ENCODE results near the gene HPN. TPM values are rescaled to one million over a fixed set of nuclear protein-coding genes. Genes with fewer than 3 reads are reported as not detected.
A peak's percentile ranks its signal among the peaks of the same experiment; 100 is the strongest.
"Not testable (repeated sequence)": the region's sequence is repeated elsewhere in the genome, so short reads cannot be mapped to it uniquely, and the experiment has no call there.

Gene HPN
- total RNA-seq, 2 donors from 2014 or later, result 0.31 TPM; not detected in 1

DNA sequence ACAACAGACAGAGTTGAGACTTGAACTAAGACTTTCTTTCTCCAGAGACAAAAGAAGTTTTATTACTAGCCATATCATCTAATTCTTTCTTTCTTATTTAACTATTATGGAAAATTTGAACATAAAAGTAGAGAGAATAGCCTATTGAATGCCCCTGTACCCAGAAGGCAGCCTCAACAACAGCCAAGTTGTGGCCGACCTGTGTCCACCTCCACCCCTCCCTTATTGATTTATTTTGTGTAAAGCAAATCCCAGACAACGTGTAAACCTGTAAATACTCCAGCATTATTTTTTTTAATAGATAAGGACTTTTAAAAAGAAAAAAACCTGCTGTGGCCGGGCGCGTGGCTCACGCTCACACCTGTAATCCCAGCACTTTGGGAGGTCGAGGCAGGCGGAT lies 48.0 kb downstream of the HPN start:
- DNase-seq (ENCODE audit: low spot score) (no peak), ATAC-seq (no peak)
- Mint-ChIP-seq H3K9me3 (no peaks in the 10 kb centered on the region), H3K4me3 (no peak overlapping the region), H3K4me1 (ENCODE audit: low read depth in 2 of 2) (peaks cover 9 to 12% of the 10 kb centered on the region in 2 donors), H3K27ac (no peak overlapping the region), H3K36me3 (no peaks in the 10 kb centered on the region), H3K27me3 (no peaks in the 10 kb centered on the region)

DNA sequence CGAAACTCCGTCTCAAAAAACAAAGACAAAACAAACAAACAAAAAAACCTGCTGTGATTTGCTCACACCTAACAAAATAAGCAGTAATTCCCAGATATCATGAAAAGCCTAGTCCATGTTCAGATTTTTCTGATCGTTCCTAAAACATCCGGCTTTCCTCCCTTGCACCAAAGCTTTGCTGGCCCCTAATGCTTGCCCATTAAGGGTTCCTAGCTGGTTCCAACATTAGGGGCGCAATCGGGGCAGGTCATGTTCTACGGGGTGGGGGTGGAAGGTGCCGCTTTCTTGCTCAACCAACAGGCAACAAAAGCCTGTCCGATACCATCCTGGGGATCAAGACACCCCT lies 48.6 kb downstream of the HPN start:
- no peak overlapping the region for H3K4me3 Mint-ChIP-seq
- no peaks in the 10 kb centered on the region for H3K27me3 Mint-ChIP-seq
- H3K4me1 Mint-ChIP-seq (ENCODE audit: low read depth in 2 of 2), result peaks cover 9 to 12% of the 10 kb centered on the region in 2 donors
- no peaks in the 10 kb centered on the region for H3K9me3 Mint-ChIP-seq
- no peaks in the 10 kb centered on the region for H3K36me3 Mint-ChIP-seq
- no peak for ATAC-seq
- DNase-seq (ENCODE audit: low spot score), result no peak
- H3K27ac Mint-ChIP-seq, result no peak overlapping the region

DNA sequence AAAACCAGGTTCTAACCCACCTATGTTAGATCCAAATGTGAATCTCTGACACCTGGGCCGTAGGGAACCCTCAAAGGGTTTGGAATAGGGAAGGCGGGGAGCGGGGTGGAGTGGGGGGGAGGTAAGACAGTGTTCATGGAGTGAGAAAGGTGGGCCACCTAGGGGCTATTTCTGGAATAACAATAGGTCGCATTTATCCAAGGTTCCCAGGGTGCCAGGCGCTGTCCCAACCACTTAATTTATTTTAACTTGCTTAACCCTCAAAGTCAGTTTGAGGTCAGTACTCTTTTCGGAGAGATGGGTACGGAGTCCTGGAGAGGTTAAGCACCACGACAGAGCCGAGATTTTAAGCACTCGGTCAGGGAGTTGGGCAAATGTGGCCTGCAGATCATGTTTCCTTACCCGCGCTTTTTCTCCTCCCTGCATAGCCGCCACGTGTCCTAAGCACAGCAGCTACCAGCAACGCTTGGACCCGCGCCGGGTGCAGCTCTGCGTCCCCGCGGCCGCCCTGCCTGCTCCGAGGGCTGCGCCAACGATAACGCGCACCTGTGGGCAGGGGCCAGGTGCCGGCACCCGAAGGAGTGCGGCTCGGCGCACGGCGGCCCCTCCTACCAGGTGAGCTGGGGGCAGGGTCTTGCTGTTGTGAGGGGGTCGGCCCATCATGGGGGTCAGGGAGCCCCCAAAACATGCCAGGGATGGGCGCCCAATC lies 49.1 kb downstream of the HPN start:
- Mint-ChIP-seq H3K4me1 (ENCODE audit: low read depth in 2 of 2) (peaks cover 6 to 9% of the 10 kb centered on the region in 2 donors), H3K27ac (no peak overlapping the region)
- no peak for DNase-seq (ENCODE audit: low spot score)

DNA sequence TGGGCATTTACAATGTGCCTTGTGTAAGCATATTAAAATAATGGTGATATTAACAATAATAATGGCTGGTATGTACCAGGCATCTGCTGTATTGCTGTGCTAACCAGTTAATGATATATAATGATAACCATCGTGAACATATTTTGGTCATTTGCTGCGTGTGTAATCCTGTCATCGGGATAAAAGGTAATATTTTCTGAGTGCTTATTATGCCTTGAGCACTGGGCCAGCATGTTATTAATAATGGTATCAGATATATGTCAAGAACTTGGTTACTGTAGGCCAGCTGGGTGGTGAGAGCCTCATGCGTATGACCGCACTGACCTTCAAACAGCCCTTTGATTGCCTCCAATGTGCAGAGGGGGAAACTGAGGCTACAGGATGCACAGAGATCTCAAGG lies 51.9 kb downstream of the HPN start:
- Mint-ChIP-seq H3K27ac (no peak overlapping the region), H3K4me3 (no peak overlapping the region), H3K9me3 (no peaks in the 10 kb centered on the region), H3K36me3 (no peaks in the 10 kb centered on the region), H3K27me3 (peaks cover 0 to 6% of the 10 kb centered on the region in 2 donors), H3K4me1 (ENCODE audit: low read depth in 2 of 2) (no peaks in the 10 kb centered on the region)
- ATAC-seq (no peak), DNase-seq (ENCODE audit: low spot score) (no peak)

More for the DNA sequence above, 49.1 kb downstream of the HPN start:
- peak in 1 of 2 donors; percentile 61 for ATAC-seq
- no peak overlapping the region for H3K4me3 Mint-ChIP-seq
- no peaks in the 10 kb centered on the region for H3K9me3 Mint-ChIP-seq
- no peaks in the 10 kb centered on the region for H3K27me3 Mint-ChIP-seq
- no peaks in the 10 kb centered on the region for H3K36me3 Mint-ChIP-seq

DNA sequence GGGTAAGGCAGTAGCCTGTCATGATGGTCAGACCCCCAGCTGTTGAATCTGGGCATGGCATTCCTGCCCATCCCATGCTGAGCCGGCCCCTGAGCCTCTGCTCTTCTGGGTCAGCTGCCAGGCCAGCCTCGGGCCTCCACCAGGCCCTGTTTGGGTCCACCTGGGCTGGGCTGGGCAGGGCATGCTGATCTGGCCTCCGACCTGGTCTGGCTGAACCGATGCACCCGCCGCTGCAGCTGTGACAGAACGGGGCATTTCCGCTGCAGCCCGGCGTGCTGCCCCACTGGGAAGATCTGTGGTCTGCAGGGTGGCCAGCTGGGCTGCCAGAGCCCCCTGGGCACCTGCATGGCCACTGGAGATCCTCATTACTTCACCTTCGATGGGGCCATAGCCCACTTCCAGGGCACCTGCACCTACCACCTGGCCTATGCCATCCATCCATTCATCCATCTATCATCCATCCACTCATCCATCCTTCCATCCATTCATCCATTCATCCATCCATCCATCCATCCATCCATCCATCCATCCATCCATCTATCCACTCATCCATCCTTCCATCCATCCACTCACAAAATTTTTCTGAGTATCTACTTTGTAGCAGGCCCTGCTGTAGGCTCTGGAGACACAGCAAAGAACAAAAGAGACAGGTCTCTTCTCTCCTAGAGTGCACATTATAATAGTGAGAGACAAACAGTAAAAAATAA lies 52.6 kb downstream of the HPN start:
- DNase-seq (ENCODE audit: low spot score), result no peak
- Mint-ChIP-seq H3K27me3 (peaks cover 0 to 6% of the 10 kb centered on the region in 2 donors), H3K36me3 (no peaks in the 10 kb centered on the region), H3K27ac (no peak overlapping the region), H3K9me3 (no peaks in the 10 kb centered on the region), H3K4me3 (no peak overlapping the region), H3K4me1 (ENCODE audit: low read depth in 2 of 2) (no peaks in the 10 kb centered on the region)
- peak in 1 of 2 donors; percentile 14 for ATAC-seq

DNA sequence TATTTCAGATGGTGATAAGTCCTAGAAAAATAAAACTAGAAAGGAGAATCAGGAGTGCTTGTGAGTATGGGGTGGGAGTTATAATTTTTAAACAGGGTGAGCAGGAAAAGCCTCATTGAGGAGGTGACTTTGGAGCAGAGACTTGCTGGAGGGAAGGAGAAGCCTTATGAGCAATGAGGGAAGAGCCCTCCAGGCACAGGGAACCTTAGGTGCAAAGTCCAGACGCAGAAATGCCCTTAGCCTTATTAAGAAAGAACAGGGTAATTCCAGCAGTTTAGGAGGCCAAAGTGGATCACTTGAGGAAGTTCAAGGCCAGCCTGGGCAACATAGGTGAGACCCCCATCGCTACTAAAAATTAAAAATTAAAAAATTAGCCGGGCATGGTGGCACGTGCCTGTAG lies 53.1 kb downstream of the HPN start:
- H3K4me3 Mint-ChIP-seq, result no peak overlapping the region
- H3K36me3 Mint-ChIP-seq, result no peaks in the 10 kb centered on the region
- no peaks in the 10 kb centered on the region for H3K4me1 Mint-ChIP-seq (ENCODE audit: low read depth in 2 of 2)
- DNase-seq (ENCODE audit: low spot score) (no peak), ATAC-seq (no peak)
- no peak overlapping the region for H3K27ac Mint-ChIP-seq
- peaks cover 0 to 6% of the 10 kb centered on the region in 2 donors for H3K27me3 Mint-ChIP-seq
- no peaks in the 10 kb centered on the region for H3K9me3 Mint-ChIP-seq

DNA sequence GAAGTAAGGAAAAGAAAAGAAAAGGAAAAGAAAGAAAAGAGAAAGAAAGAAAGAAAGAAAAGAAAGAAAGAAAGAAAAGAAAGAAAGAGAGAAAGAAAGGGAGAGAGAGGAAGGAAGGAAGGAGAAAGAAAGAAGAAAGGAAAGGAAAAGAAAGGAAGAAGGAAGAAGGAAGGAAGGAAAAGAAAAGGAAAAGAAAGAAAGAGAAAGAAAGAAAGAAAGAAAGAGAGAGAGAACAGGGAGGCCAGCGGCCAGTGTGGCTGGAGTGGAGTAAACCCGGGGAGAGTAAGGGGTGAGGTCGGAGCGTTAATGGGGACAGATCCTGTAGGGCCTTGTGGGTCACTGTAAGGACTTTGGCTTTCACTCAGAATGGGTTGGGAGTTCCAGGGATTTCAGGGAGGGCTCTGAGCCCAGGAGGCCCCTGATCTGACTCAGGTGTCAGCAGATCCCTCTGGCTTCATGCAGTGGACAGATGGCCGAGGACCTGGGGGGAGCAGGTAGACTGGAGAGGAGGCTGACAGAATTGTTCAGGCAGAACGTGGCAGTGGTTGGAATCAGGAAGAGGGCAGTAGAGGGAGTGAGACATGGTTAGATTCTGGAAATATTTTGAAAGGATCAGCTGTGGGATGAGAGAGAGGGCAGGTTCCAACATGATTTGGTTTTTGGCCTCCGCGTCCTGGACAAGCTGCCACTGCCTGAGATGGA lies 54.3 kb downstream of the HPN start:
- H3K36me3 Mint-ChIP-seq, result no peaks in the 10 kb centered on the region
- H3K4me1 Mint-ChIP-seq (ENCODE audit: low read depth in 2 of 2), result no peaks in the 10 kb centered on the region
- no peak overlapping the region for H3K4me3 Mint-ChIP-seq
- ATAC-seq (no peak), DNase-seq (ENCODE audit: low spot score) (no peak)
- H3K9me3 Mint-ChIP-seq, result no peaks in the 10 kb centered on the region
- H3K27me3 Mint-ChIP-seq, result peaks cover 0 to 6% of the 10 kb centered on the region in 2 donors
- no peak overlapping the region for H3K27ac Mint-ChIP-seq

DNA sequence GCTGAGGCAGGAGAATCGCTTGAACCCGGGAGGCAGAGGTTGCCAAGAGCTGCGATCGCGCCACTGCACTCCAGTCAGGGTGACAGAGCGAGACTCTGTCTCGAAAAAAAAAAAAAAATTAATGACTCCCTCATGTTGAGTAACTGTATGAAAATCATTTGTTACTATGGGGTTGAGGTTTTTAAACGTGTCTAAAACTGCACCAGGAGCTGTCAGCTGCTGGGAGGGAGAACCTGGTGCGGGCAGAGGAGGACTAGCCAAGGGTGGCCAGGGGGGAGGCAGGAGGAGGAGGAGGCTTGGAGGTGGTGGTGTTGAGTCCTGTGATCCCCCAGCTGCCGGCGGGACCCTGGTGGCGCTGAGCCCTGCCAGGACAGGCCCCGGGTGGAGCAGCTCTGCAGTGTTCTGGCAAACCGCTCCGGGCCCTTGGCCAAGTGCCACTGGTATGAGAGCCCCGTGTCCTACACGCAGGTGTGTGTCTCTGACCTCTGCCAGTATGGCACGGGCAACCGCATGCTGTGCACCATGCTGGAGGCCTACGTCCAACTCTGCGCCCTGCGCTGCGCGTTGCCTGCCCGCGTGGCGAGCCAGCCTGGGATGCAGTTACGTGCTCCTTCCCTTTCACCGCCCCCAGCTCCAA lies 57.0 kb downstream of the HPN start:
- Mint-ChIP-seq H3K27ac (no peak overlapping the region), H3K27me3 (peaks cover 0 to 6% of the 10 kb centered on the region in 2 donors), H3K36me3 (no peaks in the 10 kb centered on the region), H3K9me3 (no peaks in the 10 kb centered on the region), H3K4me3 (no peak overlapping the region), H3K4me1 (ENCODE audit: low read depth in 2 of 2) (no peaks in the 10 kb centered on the region)
- DNase-seq (ENCODE audit: low spot score), result no peak
- peak; percentile 17 to 40 for ATAC-seq

DNA sequence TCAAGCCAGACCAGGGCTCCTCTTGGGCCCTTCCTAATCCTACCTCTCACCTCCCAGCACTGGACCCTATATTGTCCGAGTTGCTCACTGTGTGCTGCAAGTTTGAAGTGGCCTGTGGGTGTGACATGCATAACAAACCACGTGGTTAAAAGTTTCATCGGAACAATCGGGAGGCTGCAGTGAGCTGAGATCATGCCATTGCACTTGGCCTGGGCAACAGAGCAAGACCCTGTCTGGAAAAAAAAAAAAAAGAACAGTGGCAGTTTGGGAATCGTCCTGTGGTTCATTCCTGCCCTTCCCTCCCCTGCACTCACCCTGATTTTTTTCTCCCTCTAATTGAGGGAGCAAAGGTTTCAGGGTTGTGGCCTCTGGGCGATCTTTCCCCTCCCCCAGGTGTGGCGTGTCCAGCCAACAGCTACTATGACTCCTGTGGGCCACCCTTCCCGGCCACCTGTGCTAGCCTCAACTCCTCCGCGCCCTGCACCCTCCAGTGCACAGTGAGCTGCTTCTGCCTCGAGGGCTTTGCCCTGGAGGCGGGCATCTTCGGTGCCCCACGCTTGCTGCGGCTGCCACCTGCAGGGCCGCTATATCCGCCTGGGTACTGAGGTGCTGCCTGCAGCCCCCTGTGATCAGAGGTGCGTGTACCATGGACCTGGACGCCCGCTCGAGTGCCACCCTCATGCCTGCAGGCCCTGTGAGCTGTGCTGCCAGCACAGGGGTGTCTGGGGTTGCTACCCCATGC lies 57.8 kb downstream of the HPN start:
- Mint-ChIP-seq H3K36me3 (no peaks in the 10 kb centered on the region), H3K4me3 (no peak overlapping the region), H3K9me3 (no peaks in the 10 kb centered on the region), H3K27me3 (peaks cover 0 to 6% of the 10 kb centered on the region in 2 donors), H3K27ac (no peak overlapping the region), H3K4me1 (ENCODE audit: low read depth in 2 of 2) (no peaks in the 10 kb centered on the region)
- ATAC-seq (peak in 1 of 2 donors; percentile 29), DNase-seq (ENCODE audit: low spot score) (no peak)

DNA sequence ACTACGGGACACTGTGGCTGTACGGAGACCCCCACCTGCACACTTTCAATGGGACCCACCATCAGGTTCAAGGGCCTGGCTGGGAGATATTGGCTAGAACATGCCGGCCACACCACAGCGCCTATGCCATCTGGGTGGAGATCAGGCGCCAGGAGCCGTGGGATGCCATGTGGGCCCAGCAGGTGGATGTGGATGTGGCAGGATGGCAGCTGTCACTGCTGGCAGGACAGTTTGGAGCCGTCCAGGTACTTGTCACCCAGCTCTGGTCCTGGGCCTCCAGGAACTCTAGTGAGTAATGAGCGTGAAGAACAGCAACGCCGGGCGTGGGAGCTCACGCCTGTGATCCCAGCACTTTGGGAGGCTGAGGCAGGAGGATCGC lies 58.4 kb downstream of the HPN start:
- Mint-ChIP-seq H3K27me3 (peaks cover 0 to 6% of the 10 kb centered on the region in 2 donors), H3K4me3 (no peak overlapping the region), H3K36me3 (no peaks in the 10 kb centered on the region), H3K27ac (no peak overlapping the region), H3K4me1 (ENCODE audit: low read depth in 2 of 2) (no peaks in the 10 kb centered on the region), H3K9me3 (no peaks in the 10 kb centered on the region)
- ATAC-seq (no peak), DNase-seq (ENCODE audit: low spot score) (no peak)

DNA sequence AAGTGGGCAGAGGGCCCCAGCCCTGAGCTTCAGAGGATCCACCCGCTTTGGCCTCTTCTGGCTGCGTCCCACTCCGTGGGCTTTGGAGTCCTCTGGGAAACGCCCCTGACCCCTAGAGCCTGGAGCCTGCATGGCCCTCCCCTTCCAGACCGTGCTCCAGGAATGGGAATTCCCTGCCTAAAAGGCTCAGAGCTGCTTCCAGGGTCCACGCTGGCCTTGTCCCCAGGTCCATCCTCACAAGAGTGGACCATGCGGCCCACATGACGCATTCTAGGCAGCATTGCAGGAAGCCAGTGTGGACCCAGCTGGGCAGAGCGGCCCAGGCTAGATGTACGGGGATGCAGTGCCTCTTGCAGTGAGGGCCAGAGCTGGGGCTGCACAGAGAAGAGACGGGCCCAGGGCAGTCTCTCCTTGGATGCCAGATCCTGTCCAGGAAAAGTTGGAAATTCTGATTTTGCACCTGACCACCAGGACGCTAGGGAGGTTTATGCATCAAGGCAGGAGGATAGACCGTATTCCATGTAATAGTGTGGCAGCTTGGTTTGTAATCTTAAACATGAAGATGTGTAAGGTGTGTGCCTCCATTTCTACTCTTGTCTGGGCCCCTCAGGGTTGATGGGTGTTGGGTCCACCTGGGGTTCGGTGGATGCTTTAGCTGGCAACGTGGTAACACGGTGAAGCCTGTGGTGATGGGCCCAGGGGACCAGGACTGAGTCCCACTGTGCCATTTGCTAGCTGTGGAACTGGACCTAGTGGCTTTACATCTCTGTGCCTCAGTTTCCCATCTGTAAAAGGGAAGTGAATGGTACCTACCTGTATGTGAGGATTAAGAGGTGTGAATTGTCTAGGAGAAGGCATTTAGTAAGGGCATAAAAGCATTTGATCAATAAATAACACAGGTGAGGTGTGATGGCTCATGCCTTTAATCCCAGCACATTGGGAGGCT lies 59.3 kb downstream of the HPN start:
- no peak for ATAC-seq
- no peak overlapping the region for H3K27ac Mint-ChIP-seq
- H3K27me3 Mint-ChIP-seq, result peaks cover 0 to 5% of the 10 kb centered on the region in 2 donors
- no peak overlapping the region for H3K4me3 Mint-ChIP-seq
- H3K9me3 Mint-ChIP-seq, result no peaks in the 10 kb centered on the region
- no peak for DNase-seq (ENCODE audit: low spot score)
- no peaks in the 10 kb centered on the region for H3K36me3 Mint-ChIP-seq
- no peaks in the 10 kb centered on the region for H3K4me1 Mint-ChIP-seq (ENCODE audit: low read depth in 2 of 2)

DNA sequence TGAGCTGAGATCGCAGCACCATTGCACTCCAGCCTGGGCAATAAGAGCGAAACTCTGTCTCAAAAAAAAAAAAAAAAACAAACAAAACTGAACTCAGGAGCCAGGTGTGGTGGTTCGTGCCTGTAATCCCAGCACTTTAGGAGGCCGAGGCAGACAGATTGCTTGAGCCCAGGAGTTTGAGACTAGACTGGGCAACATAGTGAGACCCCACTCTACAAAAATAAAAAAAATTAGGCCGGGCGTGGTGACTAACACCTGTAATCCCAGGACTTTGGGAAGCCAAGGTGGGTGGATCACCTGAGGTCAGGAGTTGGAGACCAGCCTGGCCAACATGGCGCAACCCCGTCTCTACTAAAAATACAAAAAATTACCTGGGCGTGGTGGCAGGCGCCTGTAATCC lies 60.4 kb downstream of the HPN start:
- not testable (repeated sequence) for H3K27me3 Mint-ChIP-seq; ATAC-seq; H3K27ac Mint-ChIP-seq; H3K36me3 Mint-ChIP-seq; H3K4me3 Mint-ChIP-seq; H3K9me3 Mint-ChIP-seq; H3K4me1 Mint-ChIP-seq (ENCODE audit: low read depth in 2 of 2); DNase-seq (ENCODE audit: low spot score)

Data from natural killer cell treated with Interleukin-12 subunit alpha and Interleukin-12 subunit beta and Interleukin-15 and Interleukin-18, amount 100 ng/mL, for 72 hours (primary cell).